Measurements from ENCODE around the gene SEL1L3. TPM values are rescaled to one million over a fixed set of nuclear protein-coding genes. Genes with fewer than 3 reads are reported as not detected.

SEL1L3 gene
- total RNA-seq, 1 donor from 2014 or later = 3.9 TPM

- ATAC-seq (no peak), DNase-seq (ENCODE audit: missing footprints) (no peak)
- intact Hi-C loops (cut with DNase I) = no loop called here
These were observed 136.9 kb downstream of the SEL1L3 start for GRCh38 chr4:25725870-25726269.

GRCh38 chr4:25723409-25723808, 139.4 kb downstream of the SEL1L3 start:
- DNase-seq (ENCODE audit: missing footprints) (no peak), ATAC-seq (no peak)
- intact Hi-C loops (cut with DNase I) = no loop called here

DNA sequence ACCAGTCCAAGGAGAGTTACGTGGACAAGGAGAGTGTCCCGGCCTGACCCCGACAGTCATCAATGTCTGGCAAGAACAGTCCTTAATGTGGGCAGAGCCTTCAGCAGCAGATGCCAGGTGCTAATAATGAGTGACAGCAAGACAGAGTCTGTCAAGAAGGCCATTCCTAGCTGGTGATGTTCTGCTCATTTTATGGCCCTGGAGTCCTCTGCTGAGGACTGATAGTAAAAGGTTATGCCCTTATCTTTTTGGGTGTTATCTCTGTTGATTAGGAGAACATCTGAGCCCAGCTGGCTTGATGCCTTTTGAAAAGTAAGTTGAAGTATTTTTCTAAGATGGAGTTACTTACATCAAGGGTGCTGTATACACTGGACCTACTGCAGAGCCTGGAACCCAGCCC, 139.8 kb downstream of the SEL1L3 start:
- ATAC-seq (no peak), DNase-seq (ENCODE audit: missing footprints) (no peak)
- intact Hi-C loops (cut with DNase I) = no loop called here

GRCh38 chr4:25713812-25714211, 149.0 kb downstream of the SEL1L3 start:
- DNase-seq (ENCODE audit: missing footprints) = no peak
- ATAC-seq = no peak
- intact Hi-C loops (cut with DNase I) = no loop called here

DNA sequence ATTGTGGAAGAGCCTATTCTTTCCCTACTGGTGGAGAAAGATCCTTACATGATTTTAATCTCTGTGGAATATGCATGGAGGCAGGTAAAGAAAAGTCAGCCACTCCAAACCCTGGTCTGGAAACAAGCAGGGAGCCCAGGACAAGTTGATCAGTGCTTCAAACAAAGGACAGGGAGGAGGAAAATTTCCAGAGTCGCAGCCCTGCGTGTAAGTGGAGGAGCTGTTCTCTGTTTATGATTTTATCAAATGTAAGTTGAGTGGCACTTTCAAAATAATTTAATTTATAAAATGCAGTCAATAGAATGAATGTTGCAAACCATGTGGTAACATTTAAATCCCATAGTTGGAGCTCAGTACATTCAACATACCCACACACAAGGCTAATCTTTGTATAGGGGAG, 150.2 kb downstream of the SEL1L3 start:
- ATAC-seq = no peak
- intact Hi-C loops (cut with DNase I) = no loop called here
- DNase-seq (ENCODE audit: missing footprints) = no peak

DNA sequence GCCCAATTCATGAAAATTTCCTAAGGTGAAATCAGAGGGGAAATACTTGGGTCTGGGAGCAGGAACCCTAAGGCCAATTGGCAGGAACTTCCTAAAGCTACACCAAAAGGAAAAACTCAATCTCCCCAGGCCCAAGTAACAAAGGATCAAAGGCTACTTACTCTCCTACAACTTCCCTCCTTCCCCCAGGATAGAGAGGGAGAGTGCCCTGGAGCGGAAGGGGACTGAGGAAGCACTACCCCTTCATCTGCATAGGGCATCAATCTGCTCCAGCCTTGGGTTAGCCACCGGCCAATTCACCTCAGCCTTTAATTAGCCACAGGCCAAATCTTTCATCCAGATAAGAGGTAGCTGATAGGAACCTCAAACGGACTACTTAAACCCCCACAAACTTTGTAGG, 152.2 kb downstream of the SEL1L3 start:
- DNase-seq (ENCODE audit: missing footprints) (no peak), ATAC-seq (no peak)
- intact Hi-C loops (cut with DNase I) = no loop called here

GRCh38 chr4:25704516-25704915, 158.3 kb downstream of the SEL1L3 start:
- intact Hi-C loops (cut with DNase I) = no loop called here
- DNase-seq (ENCODE audit: missing footprints) (no peak), ATAC-seq (no peak)

GRCh38 chr4:25703731-25704388, 158.9 kb downstream of the SEL1L3 start:
- DNase-seq (ENCODE audit: missing footprints) (no peak), ATAC-seq (no peak)
- intact Hi-C loops (cut with DNase I) = no loop called here

DNA sequence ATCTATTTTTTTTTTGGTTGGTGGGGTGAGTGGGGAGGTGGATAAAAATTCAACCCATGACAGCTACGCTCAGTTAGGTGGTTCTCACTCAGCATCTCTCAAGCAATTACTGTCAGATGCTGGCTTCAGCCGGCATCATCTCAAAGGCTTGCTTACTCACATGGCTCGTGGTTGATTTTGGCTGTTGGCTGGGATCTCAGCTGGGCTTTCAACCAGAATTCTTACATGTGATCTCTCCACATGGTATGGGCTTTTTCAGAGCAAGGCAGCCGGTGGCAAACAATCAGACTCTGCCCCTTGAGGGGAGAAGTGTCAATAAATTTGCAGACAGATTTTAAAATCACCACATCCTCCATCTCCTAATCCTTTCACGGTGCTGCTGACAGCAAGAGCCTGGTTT, 159.9 kb downstream of the SEL1L3 start:
- DNase-seq (ENCODE audit: missing footprints) = no peak
- peak; percentile 85 for ATAC-seq
- intact Hi-C loops (cut with DNase I) = no loop called here

GRCh38 chr4:25700661-25701060, 162.1 kb downstream of the SEL1L3 start:
- DNase-seq (ENCODE audit: missing footprints) = no peak
- ATAC-seq = no peak
- intact Hi-C loops (cut with DNase I) = no loop called here

- no peak for ATAC-seq
- intact Hi-C loops (cut with DNase I) = no loop called here
- DNase-seq (ENCODE audit: missing footprints) = no peak
These were observed 165.3 kb downstream of the SEL1L3 start for GRCh38 chr4:25697516-25697915.

Other genes starting within 250 kb of the SEL1L3 start
- gene SLC34A2, start 207.1 kb downstream of the SEL1L3 start, total RNA-seq = 0.08 TPM
- 41.5 TPM for gene SMIM20, start 51.2 kb upstream of the SEL1L3 start, total RNA-seq